HEK293 (cell line): ENCODE data around the gene CREM.

Experiments
- CTCF ChIP-seq: fragments of 450-650 bp; formaldehyde crosslinking; IDR thresholded peaks from 2 replicates; pipeline ENCODE4 v1.5.1; 2016; ENCODE audit warnings: missing biosample characterization, missing genetic modification characterization
- MEIS1 ChIP-seq: sonication (generic); formaldehyde crosslinking; IDR thresholded peaks from 2 replicates; pipeline ENCODE4 v1.8.1; 2022; ENCODE audit warnings: missing genetic modification reagents, mild to moderate bottlenecking, borderline replicate concordance
- MYNN ChIP-seq: fragments of 450-650 bp; formaldehyde crosslinking; IDR thresholded peaks from 2 replicates; pipeline ENCODE4 v1.5.1; 2016; ENCODE audit warnings: missing biosample characterization, missing genetic modification characterization, borderline replicate concordance
- ZBTB11 ChIP-seq: fragments of 450-650 bp; formaldehyde crosslinking; conservative IDR thresholded peaks from 2 replicates; pipeline ENCODE4 v1.5.1; 2016; ENCODE audit warnings: low read depth, missing biosample characterization, missing genetic modification characterization
- ZBTB21 ChIP-seq: fragments of 450-650 bp; formaldehyde crosslinking; IDR thresholded peaks from 2 replicates; pipeline ENCODE4 v1.5.1; 2017; ENCODE audit warnings: missing biosample characterization, missing genetic modification characterization
- ZNF133 ChIP-seq: fragments of 450-650 bp; formaldehyde crosslinking; IDR thresholded peaks from 2 replicates; pipeline ENCODE4 v1.5.1; 2016; ENCODE audit warnings: missing biosample characterization, missing genetic modification characterization

GRCh38 chr10:35126530-35127288 is at the start of gene CREM:
- TF ChIP-seq CTCF (tag by site-specific recombination) (peak; percentile 89), ZBTB11 (tag by site-specific recombination) (peak; percentile 56), MEIS1 (CRISPR knock-in tag) (no peak), ZNF133 (tag by site-specific recombination) (no peak), MYNN (tag by site-specific recombination) (no peak), ZBTB21 (peak; percentile 90)
